Adrenal gland (tissue), 12 donors: Measurements from ENCODE around the gene TMEM107. TPM values are rescaled to one million over a fixed set of nuclear protein-coding genes. Genes with fewer than 3 reads are reported as not detected.

Experiments
- DNase-seq, 7 donors: peaks; one replicate each; pipeline ENCODE4 v3.0.0-alpha.2; 2019 to 2020
- H3K27ac ChIP-seq, 5 donors: fragments of 200-600 bp; sonication (generic) in 4 of 5; 1 replicate in 3 of 5; 2 replicates in 2 of 5; pipeline versions ENCODE4 v1.5.1 to v1.8.0; 2016 to 2020; ENCODE audit warnings: mild to moderate bottlenecking in 1 of 5
- H3K27me3 ChIP-seq: fragments of 200-600 bp; 2 replicates; pipeline ENCODE4 v1.8.0; 2021
- H3K36me3 ChIP-seq, 2 donors: fragments of 200-600 bp; replicated peaks in 1 of 2; 1 replicate in 1 of 2; 2 replicates in 1 of 2; pipeline versions ENCODE4 v1.5.1 to v1.8.0; 2018 to 2022
- H3K4me1 ChIP-seq, 2 donors: fragments of 200-600 bp; replicated peaks in 1 of 2; 1 replicate in 1 of 2; 2 replicates in 1 of 2; pipeline versions ENCODE4 v1.5.1 to v1.8.0; 2018 to 2021
- H3K4me3 ChIP-seq, 4 donors: fragments of 200-600 bp; sonication (generic) in 3 of 4; one replicate each; pipeline ENCODE4 v1.5.1; 2016 to 2018
- H3K9me3 ChIP-seq, 3 donors: fragments of 200-600 bp; sonication (generic) in 1 of 3; replicated peaks in 1 of 3; 1 replicate in 2 of 3; 2 replicates in 1 of 3; pipeline versions ENCODE4 v1.5.1 to v1.8.0; 2016 to 2021
- POLR2A ChIP-seq, 2 donors: fragments of 450-650 bp; IDR thresholded peaks; one replicate each; pipeline ENCODE4 v1.6.1; 2017; ENCODE audit warnings: antibody characterized with exemption in 2 of 2, mild to moderate bottlenecking in 2 of 2, moderate library complexity in 1 of 2
- WGBS, 4 donors: extraction: QIAGEN DNeasy Blood & Tissue Kit in 2 of 4; methylation state at CpG; one replicate each; pipeline versions ENCODE4 v1.1.5 to v1.1.7; 2013 to 2017; 5-methylcytosine and 5-hydroxymethylcytosine counted together
- intact Hi-C, 2 donors: fragments of 100-400 bp; cut with DNase I; formaldehyde crosslinking; loops; one replicate each; pipeline versions ENCODE4 v1.14.1 to v1.15.0; 2022 to 2023
- polyA plus RNA-seq, 3 donors: library from polyadenylated mRNA; stranded (reverse); fragments of 200-250 nt in 2 of 3; fragments of 350-450 nt in 1 of 3; fragmentation: Illumina TruSeq in 1 of 3; extraction: RNeasy Lipid Tissue Mini Kit (QIAGEN cat#74804) in 1 of 3; gene quantifications; one replicate each; pipeline ENCODE4 v1.2.3, GENCODE V29; 2013 to 2014
- total RNA-seq, 9 donors: library from RNA; depleted of rRNA in 4 of 9; stranded (reverse); fragments of >200 nt in 4 of 9; fragments of 120-200 nt in 1 of 9; fragmentation: NEBNext Ultra II Directional in 1 of 9; extraction: Animal tissue kit (Norgen Biotek cat#: 25700) in 1 of 9; gene quantifications; one replicate each; pipeline versions ENCODE4 v1.1.0 to v1.2.4, GENCODE V29; 2013 to 2023
- TF ChIP-seq, protein P1 (sequence below), 6 experiments: fragments of 450-650 bp in 4 of 6; fragments of 200-600 bp in 2 of 6; sonication (generic) in 1 of 6; IDR thresholded peaks; 1 replicate in 5 of 6; 2 replicates in 1 of 6; pipeline versions ENCODE4 v1.5.1 to v1.8.0; 2016 to 2021; ENCODE audit warnings: antibody characterized with exemption in 6 of 6, mild to moderate bottlenecking in 2 of 6, moderate library complexity in 1 of 6
- donor health status: healthy with polysubstance abuse.
- donor health status: Bipolar disorder and iron deficiency.
- donor health status: DM: yes; HTN: yes; CAD: no.
- donor health status: DM: no; HTN: no; CAD: no.
- donor health status: DM: no; HTN: no; CAD: no.
- donor health status: DM: yes; HTN: yes; CAD: no.

The TMEM107 gene
- total and polyA plus RNA-seq, 12 donors = 6.2 to 33.6 (median 18.4) TPM

DNA sequence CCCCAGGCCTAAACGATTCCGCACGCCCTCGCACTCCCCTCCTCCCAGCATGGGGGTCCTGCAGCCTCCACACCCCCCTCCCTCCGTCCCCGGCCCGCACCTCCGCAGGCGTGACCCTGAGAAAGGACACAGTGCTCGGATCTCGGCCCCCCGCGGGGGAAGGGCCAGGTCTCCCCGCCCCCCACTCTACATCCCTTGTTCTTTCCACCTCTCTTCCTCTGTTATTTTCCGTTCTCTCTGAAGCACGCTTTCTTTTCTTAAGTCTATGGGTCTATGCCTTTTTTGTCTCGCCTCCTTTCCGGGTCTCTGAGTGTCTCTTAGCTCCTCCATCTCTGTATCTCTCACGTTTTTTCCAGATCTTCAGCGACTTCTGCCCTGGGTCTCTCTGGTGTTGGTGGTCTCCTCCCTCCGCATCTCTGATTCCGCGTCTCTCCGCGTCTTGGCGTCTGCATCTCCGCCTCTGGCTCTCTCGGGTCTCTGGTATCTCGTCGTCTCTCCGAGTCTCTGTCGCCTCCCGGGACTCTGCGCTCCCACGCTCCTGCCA lies 50.2 kb downstream of the TMEM107 start:
- WGBS, 4 donors = 1 to 2% (median 2%) methylated on average over 32 to 35 of the region's 35 CpGs
- H3K27me3 ChIP-seq = peaks cover 6% of the 10 kb centered on the region
- intact Hi-C loops = loop anchor here in 1 of 2 donors (10.0 kb wide), 1 partner anchor 59 kb away; no protein-coding TSS in a partner anchor
- TF ChIP-seq POLR2A (IDR thresholded peaks at IDR 0.05) = no peak
- TF ChIP-seq, protein P1, sequence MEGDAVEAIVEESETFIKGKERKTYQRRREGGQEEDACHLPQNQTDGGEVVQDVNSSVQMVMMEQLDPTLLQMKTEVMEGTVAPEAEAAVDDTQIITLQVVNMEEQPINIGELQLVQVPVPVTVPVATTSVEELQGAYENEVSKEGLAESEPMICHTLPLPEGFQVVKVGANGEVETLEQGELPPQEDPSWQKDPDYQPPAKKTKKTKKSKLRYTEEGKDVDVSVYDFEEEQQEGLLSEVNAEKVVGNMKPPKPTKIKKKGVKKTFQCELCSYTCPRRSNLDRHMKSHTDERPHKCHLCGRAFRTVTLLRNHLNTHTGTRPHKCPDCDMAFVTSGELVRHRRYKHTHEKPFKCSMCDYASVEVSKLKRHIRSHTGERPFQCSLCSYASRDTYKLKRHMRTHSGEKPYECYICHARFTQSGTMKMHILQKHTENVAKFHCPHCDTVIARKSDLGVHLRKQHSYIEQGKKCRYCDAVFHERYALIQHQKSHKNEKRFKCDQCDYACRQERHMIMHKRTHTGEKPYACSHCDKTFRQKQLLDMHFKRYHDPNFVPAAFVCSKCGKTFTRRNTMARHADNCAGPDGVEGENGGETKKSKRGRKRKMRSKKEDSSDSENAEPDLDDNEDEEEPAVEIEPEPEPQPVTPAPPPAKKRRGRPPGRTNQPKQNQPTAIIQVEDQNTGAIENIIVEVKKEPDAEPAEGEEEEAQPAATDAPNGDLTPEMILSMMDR (IDR thresholded peaks at IDR 0.05) = no peak
- H3K4me1 ChIP-seq = peaks cover 44 to 64% of the 10 kb centered on the region in 2 donors
- H3K9me3 ChIP-seq = no peaks in the 10 kb centered on the region
- no peaks in the 10 kb centered on the region for H3K36me3 ChIP-seq
- peak in 4 of 7 donors; percentile 34 to 62 (median 51) for DNase-seq
- H3K27ac ChIP-seq = peak overlapping the region in 3 of 5 donors; percentile 64 to 73 (median 65)
- peak overlapping the region in 2 of 4 donors; percentile 45 to 67 for H3K4me3 ChIP-seq

DNA sequence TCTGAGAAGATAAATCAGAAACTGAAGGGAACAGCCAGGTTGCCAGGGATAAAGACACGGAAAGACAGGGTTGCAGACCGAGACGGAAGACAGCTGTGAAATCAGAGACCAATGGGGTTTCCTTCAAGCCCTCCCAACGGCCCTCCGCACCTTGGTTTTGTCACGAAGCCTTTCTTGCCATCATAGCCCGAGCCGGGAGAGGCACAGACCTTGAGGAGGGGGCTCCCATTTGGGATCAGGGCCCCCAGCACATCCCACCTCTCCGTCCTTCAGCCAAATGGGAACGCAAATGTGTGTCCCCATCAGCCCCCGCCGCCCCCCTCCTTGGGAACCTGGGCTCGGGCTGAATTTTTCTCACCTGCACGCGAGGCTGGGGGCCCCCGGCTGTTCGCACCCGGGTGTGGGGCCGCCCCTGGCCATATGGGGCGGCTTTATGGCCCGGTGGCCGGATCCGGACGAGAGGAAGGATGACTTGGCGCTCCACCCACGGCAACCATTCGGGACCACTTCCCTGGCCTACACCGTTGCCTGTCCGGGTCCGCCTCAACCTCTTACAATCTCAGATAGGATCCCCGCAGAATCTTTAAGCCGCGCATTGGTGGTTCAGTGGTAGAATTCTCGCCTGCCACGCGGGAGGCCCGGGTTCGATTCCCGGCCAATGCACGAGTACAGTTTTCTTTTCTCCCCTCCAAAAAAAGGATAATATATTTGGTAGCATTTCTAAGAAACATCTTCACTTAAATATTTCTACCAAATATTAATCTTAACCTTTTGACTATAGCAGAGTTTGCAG lies 50.8 kb downstream of the TMEM107 start:
- H3K27ac ChIP-seq = peak overlapping the region in 1 of 5 donors; percentile 73
- peak; percentile 72 to 95 (median 80) for DNase-seq
- H3K27me3 ChIP-seq = peaks cover 6% of the 10 kb centered on the region
- intact Hi-C loops = loop anchor here in 1 of 2 donors (10.0 kb wide), 1 partner anchor 59 kb away; no protein-coding TSS in a partner anchor
- H3K4me1 ChIP-seq = peaks cover 44 to 71% of the 10 kb centered on the region in 2 donors
- no peaks in the 10 kb centered on the region for H3K9me3 ChIP-seq
- TF ChIP-seq, protein P1 (IDR thresholded peaks at IDR 0.05) = no peak
- no peak for TF ChIP-seq POLR2A (IDR thresholded peaks at IDR 0.05)
- H3K36me3 ChIP-seq = no peaks in the 10 kb centered on the region
- 3 to 5% (median 4%) methylated on average over 15 to 40 of the region's 40 CpGs for whole genome bisulfite sequencing, 4 donors
- H3K4me3 ChIP-seq = peak overlapping the region in 2 of 4 donors; percentile 45 to 67

DNA sequence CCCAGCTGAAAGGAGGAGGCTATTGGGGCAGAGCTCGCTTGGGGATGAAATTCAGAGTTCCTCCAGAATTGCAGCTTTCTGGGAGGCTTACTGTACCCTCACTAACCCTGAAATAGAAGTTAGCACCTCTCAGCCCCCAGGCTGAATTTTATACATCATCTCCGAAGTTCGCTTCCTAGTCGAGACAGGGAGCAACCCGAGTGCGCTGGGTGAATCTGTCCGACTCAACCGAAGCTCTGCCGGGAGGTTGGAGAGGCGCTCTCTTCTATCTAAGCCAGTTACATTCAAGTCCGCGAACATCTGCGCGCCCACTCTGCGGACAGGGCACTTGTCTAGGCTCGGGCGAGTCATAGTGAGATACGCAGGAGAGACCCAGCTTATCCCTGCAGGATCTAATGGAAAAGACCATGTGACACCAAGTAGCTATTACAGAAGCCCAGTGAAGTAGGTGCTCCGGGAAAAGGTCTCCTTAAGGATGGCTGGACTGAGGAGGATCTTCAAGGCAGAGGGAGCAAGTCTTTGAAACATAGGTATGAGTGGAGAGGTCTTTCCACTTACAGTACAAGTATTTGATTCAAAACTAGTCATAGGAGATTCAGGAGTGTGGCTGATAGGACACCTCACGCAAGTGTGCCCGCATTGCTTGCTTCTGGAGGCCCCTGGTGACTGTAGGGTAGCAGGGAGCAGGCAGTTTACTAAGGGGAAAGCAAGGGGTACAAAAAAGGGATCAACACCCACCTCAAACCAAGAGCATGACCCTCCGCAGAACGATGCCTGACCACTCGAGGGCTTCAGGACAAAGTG lies 51.6 kb downstream of the TMEM107 start:
- H3K4me1 ChIP-seq = peaks cover 44 to 71% of the 10 kb centered on the region in 2 donors
- no peaks in the 10 kb centered on the region for H3K36me3 ChIP-seq
- DNase-seq = no peak
- no peak overlapping the region for H3K4me3 ChIP-seq
- no peak for TF ChIP-seq POLR2A (IDR thresholded peaks at IDR 0.05)
- TF ChIP-seq, protein P1 (IDR thresholded peaks at IDR 0.05) = no peak
- 6 to 10% (median 8%) methylated on average over 14 to 24 of the region's 24 CpGs for WGBS, 4 donors
- H3K9me3 ChIP-seq = no peaks in the 10 kb centered on the region
- no peak overlapping the region for H3K27ac ChIP-seq
- intact Hi-C loops = loop anchor here in 1 of 2 donors (10.0 kb wide), 1 partner anchor 60 kb away; no protein-coding TSS in a partner anchor
- H3K27me3 ChIP-seq = peaks cover 6% of the 10 kb centered on the region
